Endothelial cell of umbilical vein (primary cell): Measurements from ENCODE around the gene IP6K2. TPM values are rescaled to one million over a fixed set of nuclear protein-coding genes. Genes with fewer than 3 reads are reported as not detected.

Experiments used
- BruUV-seq: library from RNA; stranded (reverse); fragments of 400-500 nt; replicated peaks from 2 replicates; lab custom pipeline; 2021; lab: Mats Ljungman, UMichigan
- CTCF ChIA-PET: fragments of 300-600, 350-600 bp; sonication (Branson Sonifier 250); formaldehyde crosslinking; loops from one replicate; lab custom pipeline; 2021; ENCODE audit warnings: antibody characterized with exemption, inconsistent platforms; lab: Charles Lee
- POLR2A ChIA-PET: fragments of 300-600, 350-600 bp; sonication (Branson Sonifier 250); formaldehyde crosslinking; loops from one replicate; lab custom pipeline; 2021; ENCODE audit warnings: antibody characterized with exemption, inconsistent platforms; lab: Charles Lee
- DNase-seq: peaks from one replicate; pipeline ENCODE4 v3.0.0-alpha.2; 2011; ENCODE audit warnings: low read depth, low spot score
- FAIRE-seq: peaks from 2 replicates; lab custom pipeline; 2011; peaks lifted over from hg19 to GRCh38; lab: Jason Lieb, UNC
- H2AFZ ChIP-seq: 2 replicates; pipeline ENCODE4 v1.6.0; 2012; ENCODE audit warnings: low read depth, low read length, control low read depth, inconsistent platforms
- H3K27ac ChIP-seq: 2 replicates; pipeline ENCODE4 v1.5.1; 2011; ENCODE audit warnings: low read depth, mild to moderate bottlenecking, control low read depth, low read length, moderate library complexity; ENCODE audit not compliant: insufficient read depth
- H3K27me3 ChIP-seq, 2 experiments: 2 replicates each; pipeline versions ENCODE4 v1.6.0 to v1.6.1; 2011; ENCODE audit warnings: low read length in 2 of 2, mixed read lengths in 1 of 2; ENCODE audit not compliant: control insufficient read depth in 2 of 2, insufficient read depth in 2 of 2
- H3K36me3 ChIP-seq, 2 experiments: 2 replicates in 1 of 2; 3 replicates in 1 of 2; pipeline ENCODE4 v1.5.1; 2011; ENCODE audit warnings: low read length in 2 of 2, mild to moderate bottlenecking in 1 of 2, moderate library complexity in 1 of 2; ENCODE audit not compliant: control insufficient read depth in 2 of 2, insufficient read depth in 2 of 2; ENCODE audit errors: extremely low read depth in 1 of 2
- H3K4me1 ChIP-seq: 3 replicates; pipeline ENCODE4 v1.5.1; 2011; ENCODE audit warnings: mild to moderate bottlenecking, low read length; ENCODE audit not compliant: control insufficient read depth, insufficient read depth; ENCODE audit errors: extremely low read depth
- H3K4me2 ChIP-seq: 2 replicates; pipeline ENCODE4 v1.6.1; 2011; ENCODE audit warnings: low read length, control low read depth, mixed read lengths; ENCODE audit not compliant: insufficient read depth
- H3K4me3 ChIP-seq, 3 experiments: fragments of 200-600 bp in 1 of 3; sonication (generic), shearing (Covaris generic) in 1 of 3; replicated peaks in 1 of 3; 2 replicates each; pipeline ENCODE4 v1.5.1; 2011 to 2016; ENCODE audit warnings: control low read depth in 3 of 3, low read length in 3 of 3, mild to moderate bottlenecking in 2 of 3, inconsistent platforms in 1 of 3, low read depth in 1 of 3, moderate library complexity in 1 of 3; ENCODE audit not compliant: insufficient read depth in 1 of 3
- H3K79me2 ChIP-seq: 2 replicates; pipeline ENCODE4 v1.6.0; 2012; ENCODE audit warnings: low read length, inconsistent platforms; ENCODE audit not compliant: control insufficient read depth, insufficient read depth
- H3K9ac ChIP-seq: replicated peaks from 2 replicates; pipeline ENCODE3; 2011; ENCODE audit warnings: low read length, control low read depth; ENCODE audit not compliant: insufficient read depth; ENCODE audit errors: extremely low read depth
- H3K9me1 ChIP-seq: replicated peaks from 3 replicates; pipeline ENCODE4 v1.6.0; 2011; ENCODE audit warnings: mild to moderate bottlenecking, low read length; ENCODE audit not compliant: control insufficient read depth, insufficient read depth; ENCODE audit errors: extremely low read depth
- H3K9me3 ChIP-seq: replicated peaks from 2 replicates; pipeline ENCODE4 v1.5.1; 2012; ENCODE audit warnings: low read length, inconsistent platforms; ENCODE audit not compliant: control insufficient read depth, insufficient read depth
- H4K20me1 ChIP-seq: replicated peaks from 2 replicates; pipeline ENCODE3; 2011; ENCODE audit warnings: mild to moderate bottlenecking, low read length; ENCODE audit not compliant: control insufficient read depth, insufficient read depth; ENCODE audit errors: extremely low read depth
- CTCF ChIP-seq, 2 donors: IDR thresholded peaks; 1 replicate in 1 of 2; 2 replicates in 1 of 2; pipeline ENCODE4 v1.5.1; 2011; ENCODE audit warnings: low read length in 2 of 2, mild to moderate bottlenecking in 2 of 2, moderate library complexity in 2 of 2, control low read depth in 1 of 2, inconsistent platforms in 1 of 2, low read depth in 1 of 2; ENCODE audit not compliant: insufficient read depth in 1 of 2; ENCODE audit errors: extremely low read depth in 1 of 2
- EZH2 ChIP-seq: IDR thresholded peaks from 2 replicates; pipeline ENCODE4 v1.6.1; 2012; ENCODE audit warnings: borderline replicate concordance, low read depth, mild to moderate bottlenecking, moderate library complexity, low read length, inconsistent platforms; ENCODE audit not compliant: severe bottlenecking
- FOS ChIP-seq: IDR thresholded peaks from 2 replicates; pipeline ENCODE4 v1.6.1; 2011; ENCODE audit warnings: mild to moderate bottlenecking, low read length, moderate library complexity, borderline replicate concordance; ENCODE audit not compliant: insufficient read depth
- GATA2 ChIP-seq: IDR thresholded peaks from 2 replicates; pipeline ENCODE4 v1.7.0; 2011; ENCODE audit warnings: low read depth, mild to moderate bottlenecking, moderate library complexity, mixed read lengths, low read length; ENCODE audit not compliant: insufficient read length, insufficient read depth
- JUN ChIP-seq: IDR thresholded peaks from 2 replicates; pipeline ENCODE4 v1.6.1; 2011; ENCODE audit warnings: borderline replicate concordance, low read depth; ENCODE audit not compliant: insufficient read length, insufficient read depth
- MAX ChIP-seq: IDR thresholded peaks from 2 replicates; pipeline ENCODE4 v1.6.1; 2011; ENCODE audit not compliant: insufficient read depth, insufficient read length
- MYC ChIP-seq: IDR thresholded peaks from one replicate; pipeline ENCODE4 v1.6.1; 2011; ENCODE audit warnings: mild to moderate bottlenecking, low read depth, low read length
- POLR2A ChIP-seq: IDR thresholded peaks from 2 replicates; pipeline ENCODE4 v1.6.1; 2012; ENCODE audit warnings: low read depth, mild to moderate bottlenecking, control low read depth, low read length
- POLR2AphosphoS5 ChIP-seq: IDR thresholded peaks from 2 replicates; pipeline ENCODE4 v1.6.1; 2012; ENCODE audit warnings: low read depth, mild to moderate bottlenecking, control low read depth, low read length, moderate library complexity; ENCODE audit not compliant: insufficient read depth
- dilution Hi-C: fragments of 300-500 bp; cut with MboI; formaldehyde crosslinking; loops from one replicate; pipeline ENCODE4 v1.15.0; 2019; ENCODE audit warnings: low sequenced_read_pairs; ENCODE audit not compliant: extremely low pct_ligation_motif_present
- intact Hi-C: fragments of 100-400 bp; cut with micrococcal nuclease; formaldehyde crosslinking; loops from one replicate; pipeline ENCODE4 v1.10.0; 2022
- polyA plus RNA-seq, 4 experiments: library from polyadenylated mRNA; depleted of rRNA in 3 of 4; stranded (reverse) in 3 of 4; unstranded in 1 of 4; fragments of >200 nt; gene quantifications; 2 replicates each; pipeline versions ENCODE4 v1.2.1 to v1.2.3, GENCODE V29; 2011 to 2012; ENCODE audit warnings: missing spikeins in 1 of 4
- total RNA-seq: library from RNA; stranded (reverse); gene quantifications from 2 replicates; pipeline ENCODE4 v1.2.3, GENCODE V29; 2021

Gene IP6K2
- total and polyA plus RNA-seq, 2 donors (not counting 3 experiments of a cell fraction or from before 2014, with no cell fraction given) = 81.8 to 143 TPM

GRCh38 chr3:48662145-48662752 is 54.8 kb downstream of the IP6K2 start:
- no peaks in the 10 kb centered on the region for H4K20me1 ChIP-seq
- H3K4me2 ChIP-seq = no peak overlapping the region
- no peaks in the 10 kb centered on the region for H3K36me3 ChIP-seq
- no peak overlapping the region for H3K27ac ChIP-seq
- H3K9me3 ChIP-seq = no peaks in the 10 kb centered on the region
- ChIA-PET POLR2A (no interaction called here), CTCF (interaction anchor here (0.9 to 3.5 kb wide), 6 partner anchors 14 to 226 kb away, joined by 3 to 20 read pairs (median 4); partner anchors contain the start of genes NCKIPSD, SLC26A6 and UQCRC1)
- no peak for DNase-seq
- H3K79me2 ChIP-seq = no peaks in the 10 kb centered on the region
- no peak overlapping the region for H3K9ac ChIP-seq
- no TSS peak for BruUV-seq
- no peak for FAIRE-seq
- peaks cover 8 to 10% of the 10 kb centered on the region in 2 experiments for H3K27me3 ChIP-seq
- H3K4me1 ChIP-seq = peaks cover 6% of the 10 kb centered on the region
- dilution Hi-C loops = no loop called here
- TF ChIP-seq POLR2AphosphoS5 = no peak
- TF ChIP-seq POLR2A = no peak
- no peak for TF ChIP-seq FOS
- no peak for TF ChIP-seq MAX
- no peak for TF ChIP-seq GATA2
- no peak for TF ChIP-seq EZH2
- no peak for TF ChIP-seq CTCF (IDR thresholded peaks at IDR 0.05; ENCODE audit: extremely low read depth in 1 of 2, insufficient read depth in 1 of 2, low read depth in 1 of 2, low read length in 2 of 2)
- TF ChIP-seq MYC = no peak
- TF ChIP-seq JUN = no peak
- no peak overlapping the region for H3K4me3 ChIP-seq
- no peaks in the 10 kb centered on the region for H3K9me1 ChIP-seq
- H2AFZ ChIP-seq = no peak overlapping the region
- intact Hi-C loops = no loop called here
